Coronary artery (tissue), 2 donors: Measurements from ENCODE around the gene DNAJB12.
A peak's percentile ranks its signal among the peaks of the same experiment; 100 is the strongest.
"Not testable (repeated sequence)": the region's sequence is repeated elsewhere in the genome, so short reads cannot be mapped to it uniquely, and the experiment has no call there.

ENCODE experiments used
- DNase-seq: peaks from one replicate; pipeline ENCODE4 v3.0.0-alpha.2; 2017; ENCODE audit warnings: low spot score
- H3K27ac ChIP-seq, 2 donors: fragments of 200-600 bp; sonication (generic); one replicate each; pipeline ENCODE4 v1.5.1; 2016 to 2019
- H3K4me3 ChIP-seq: fragments of 200-600 bp; sonication (generic); 2 replicates; pipeline ENCODE4 v1.5.1; 2016; ENCODE audit warnings: mild to moderate bottlenecking, moderate library complexity
- TF ChIP-seq, protein P1 (sequence below): fragments of 200-600 bp; sonication (generic); IDR thresholded peaks from one replicate; pipeline ENCODE4 v1.5.1; 2019; ENCODE audit warnings: antibody characterized with exemption

DNAJB12 gene

DNA sequence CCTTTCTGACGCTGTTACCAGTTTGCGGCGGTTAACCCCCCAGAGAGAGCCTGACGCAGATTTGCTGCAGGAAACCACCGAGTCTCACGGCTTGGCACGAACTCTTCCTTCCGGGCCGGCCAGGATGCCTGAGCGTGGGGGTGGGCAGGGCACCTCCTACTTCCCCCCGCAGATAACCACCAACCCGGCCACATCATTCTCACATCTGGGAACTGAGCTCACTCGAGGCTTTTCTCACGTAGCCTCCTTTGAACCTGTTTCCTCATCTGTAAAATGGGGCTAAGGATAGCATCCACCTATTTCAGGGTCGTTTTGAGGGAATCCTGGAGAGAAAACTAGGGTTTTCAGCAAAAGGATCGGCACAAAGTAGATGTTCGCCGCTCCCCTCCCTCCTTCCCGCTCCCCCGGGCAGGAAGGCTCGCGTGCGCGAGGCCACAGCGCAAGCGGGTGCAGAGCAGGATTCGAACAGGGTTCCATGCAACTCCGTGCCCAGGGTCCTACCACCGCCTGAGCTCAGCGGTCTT, 57.4 kb downstream of the DNAJB12 start:
- H3K4me3 ChIP-seq, result peak overlapping the region; percentile 84

DNA sequence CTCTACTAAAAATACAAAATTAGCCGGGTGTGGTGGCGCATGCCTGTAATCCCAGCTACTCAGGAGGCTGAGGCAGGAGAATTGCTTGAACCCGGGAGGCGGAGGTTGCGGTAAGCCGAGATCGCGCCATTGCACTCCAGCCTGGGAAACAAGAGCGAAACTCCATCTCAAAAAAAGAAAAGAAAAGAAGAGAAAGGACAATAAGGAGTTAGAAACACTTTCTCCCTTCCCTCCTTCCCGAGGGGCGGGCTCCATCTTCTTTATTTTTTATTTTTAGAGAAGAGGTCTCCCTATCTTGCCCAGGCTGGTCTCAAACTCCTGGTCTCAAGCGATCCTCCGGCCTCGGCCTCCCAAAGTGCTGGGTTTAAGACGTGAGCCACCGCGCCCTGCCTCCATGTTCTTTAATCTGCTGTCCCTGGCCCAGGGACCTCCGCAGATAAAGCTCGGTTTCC, 57.9 kb downstream of the DNAJB12 start:
- not testable (repeated sequence) for DNase-seq
- peak overlapping the region; percentile 84 for H3K4me3 ChIP-seq

More for the DNA sequence above, 57.4 kb downstream of the DNAJB12 start:
- H3K27ac ChIP-seq, result peak overlapping the region; percentile 94 to 98
- TF ChIP-seq, protein P1, sequence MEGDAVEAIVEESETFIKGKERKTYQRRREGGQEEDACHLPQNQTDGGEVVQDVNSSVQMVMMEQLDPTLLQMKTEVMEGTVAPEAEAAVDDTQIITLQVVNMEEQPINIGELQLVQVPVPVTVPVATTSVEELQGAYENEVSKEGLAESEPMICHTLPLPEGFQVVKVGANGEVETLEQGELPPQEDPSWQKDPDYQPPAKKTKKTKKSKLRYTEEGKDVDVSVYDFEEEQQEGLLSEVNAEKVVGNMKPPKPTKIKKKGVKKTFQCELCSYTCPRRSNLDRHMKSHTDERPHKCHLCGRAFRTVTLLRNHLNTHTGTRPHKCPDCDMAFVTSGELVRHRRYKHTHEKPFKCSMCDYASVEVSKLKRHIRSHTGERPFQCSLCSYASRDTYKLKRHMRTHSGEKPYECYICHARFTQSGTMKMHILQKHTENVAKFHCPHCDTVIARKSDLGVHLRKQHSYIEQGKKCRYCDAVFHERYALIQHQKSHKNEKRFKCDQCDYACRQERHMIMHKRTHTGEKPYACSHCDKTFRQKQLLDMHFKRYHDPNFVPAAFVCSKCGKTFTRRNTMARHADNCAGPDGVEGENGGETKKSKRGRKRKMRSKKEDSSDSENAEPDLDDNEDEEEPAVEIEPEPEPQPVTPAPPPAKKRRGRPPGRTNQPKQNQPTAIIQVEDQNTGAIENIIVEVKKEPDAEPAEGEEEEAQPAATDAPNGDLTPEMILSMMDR, result no peak
- DNase-seq, result peak; percentile 96

DNA sequence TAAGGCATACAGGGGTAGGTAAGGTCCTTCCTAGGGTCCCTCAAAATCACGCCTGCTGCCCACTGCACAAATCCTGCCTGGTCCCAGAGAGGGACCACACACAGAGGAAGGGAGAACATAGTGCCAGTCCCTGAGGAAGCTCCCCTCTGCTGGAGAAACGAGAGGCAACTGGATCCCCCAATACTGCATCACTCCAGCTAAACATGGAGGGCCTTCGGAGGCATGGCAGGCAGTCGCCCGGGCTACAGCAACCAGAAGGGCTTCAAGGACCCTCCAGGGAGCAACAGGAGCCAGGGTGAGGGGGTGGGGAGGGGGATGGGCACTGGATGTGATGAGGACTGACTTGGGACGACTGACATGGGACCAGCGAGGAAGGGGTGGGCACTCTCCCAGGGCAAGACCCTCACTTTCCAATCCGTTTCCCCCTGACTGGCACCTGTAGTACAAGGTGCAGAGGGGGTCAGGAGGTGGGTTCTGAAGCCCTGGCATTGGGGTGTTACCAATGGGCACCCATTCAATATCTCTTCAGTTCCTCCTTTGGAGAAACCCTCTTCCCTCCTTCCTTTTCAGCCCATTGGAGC, 59.3 kb downstream of the DNAJB12 start:
- TF ChIP-seq, protein P1, result no peak
- Histone ChIP-seq H3K4me3 (no peak overlapping the region), H3K27ac (peak overlapping the region in 1 of 2 donors; percentile 26)
- DNase-seq, result no peak

More for the DNA sequence above, 57.9 kb downstream of the DNAJB12 start:
- peak overlapping the region; percentile 94 to 98 for H3K27ac ChIP-seq

DNA sequence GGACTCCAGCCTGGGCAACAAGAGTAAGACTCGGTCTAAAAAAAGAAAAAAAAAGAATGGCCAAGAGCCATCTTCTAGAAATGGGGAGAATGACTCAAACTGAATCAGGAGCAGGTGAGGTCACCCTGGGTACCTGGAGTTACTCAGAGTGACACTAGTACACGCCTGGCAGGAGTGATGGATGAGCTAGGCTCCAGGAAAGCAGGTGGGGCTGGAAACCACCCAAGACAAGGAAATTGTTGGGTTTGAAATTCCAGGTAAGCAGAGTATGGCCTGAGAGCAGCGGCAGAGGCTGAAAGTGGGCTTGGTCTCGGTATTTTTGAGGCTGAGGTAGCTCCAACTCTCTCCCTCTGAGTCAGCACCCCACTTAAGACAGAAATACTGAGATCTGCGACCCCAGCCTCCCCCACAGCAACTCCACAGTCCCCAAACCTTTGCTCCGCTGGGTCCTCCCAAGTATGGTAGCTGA, 62.5 kb downstream of the DNAJB12 start:
- TF ChIP-seq, protein P1, result no peak
- no peak overlapping the region for H3K4me3 ChIP-seq
- DNase-seq, result no peak
- H3K27ac ChIP-seq, result no peak overlapping the region

DNA sequence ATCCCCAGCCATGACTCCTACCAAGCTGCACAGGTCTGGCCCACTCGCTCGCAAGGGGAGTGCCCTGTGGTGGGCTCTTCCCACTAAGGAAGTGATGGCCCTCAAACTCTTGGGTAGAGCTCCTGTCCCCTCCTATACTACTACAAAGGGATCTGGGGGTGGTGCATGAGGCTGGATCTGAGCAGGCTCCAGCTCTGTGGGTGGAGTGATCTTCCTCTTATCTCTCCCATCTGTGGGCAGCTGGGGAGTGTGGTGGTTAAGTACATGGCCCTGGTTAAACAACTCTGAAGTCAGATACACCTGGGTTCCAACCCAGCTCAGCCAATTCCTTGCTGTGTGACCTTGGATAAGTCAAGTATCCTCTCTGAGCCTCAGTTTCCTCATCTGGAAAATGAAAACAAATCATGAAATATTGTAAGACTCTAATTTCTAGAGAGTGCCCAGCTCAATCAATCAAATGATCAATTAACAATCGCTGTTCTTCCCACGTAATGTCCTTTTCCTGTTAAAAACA, 63.6 kb downstream of the DNAJB12 start:
- TF ChIP-seq, protein P1, result no peak
- Histone ChIP-seq H3K4me3 (no peak overlapping the region), H3K27ac (no peak overlapping the region)
- DNase-seq, result no peak

DNA sequence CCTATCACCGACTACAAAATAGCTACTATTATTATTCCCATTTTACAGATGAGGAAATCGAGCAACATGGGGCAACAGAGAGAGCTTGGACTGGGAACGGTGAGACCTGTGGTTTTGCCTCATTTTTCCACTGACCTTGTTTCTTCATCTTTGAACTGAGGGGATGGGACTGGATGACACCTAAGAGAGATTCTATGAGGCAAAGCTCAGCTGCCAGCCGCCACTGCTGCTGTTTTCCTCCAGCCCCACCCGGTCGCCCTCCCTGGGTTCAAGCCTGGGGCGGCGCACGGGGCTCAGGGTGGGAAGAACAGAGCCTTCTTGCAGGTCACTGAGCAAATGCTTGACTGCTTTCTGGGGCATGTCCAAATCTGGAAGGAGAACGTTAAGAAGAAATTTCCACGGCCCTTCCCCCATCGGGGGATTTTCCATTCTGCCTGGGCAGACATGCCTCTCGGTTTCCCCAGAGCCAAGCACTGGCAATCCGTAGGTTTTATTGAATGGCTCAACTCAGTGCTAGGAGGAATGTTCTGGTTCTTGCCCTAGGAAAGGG, 68.7 kb downstream of the DNAJB12 start:
- Histone ChIP-seq H3K4me3 (no peak overlapping the region), H3K27ac (peak overlapping the region in 1 of 2 donors; percentile 56)
- TF ChIP-seq, protein P1, result no peak
- DNase-seq, result no peak

DNA sequence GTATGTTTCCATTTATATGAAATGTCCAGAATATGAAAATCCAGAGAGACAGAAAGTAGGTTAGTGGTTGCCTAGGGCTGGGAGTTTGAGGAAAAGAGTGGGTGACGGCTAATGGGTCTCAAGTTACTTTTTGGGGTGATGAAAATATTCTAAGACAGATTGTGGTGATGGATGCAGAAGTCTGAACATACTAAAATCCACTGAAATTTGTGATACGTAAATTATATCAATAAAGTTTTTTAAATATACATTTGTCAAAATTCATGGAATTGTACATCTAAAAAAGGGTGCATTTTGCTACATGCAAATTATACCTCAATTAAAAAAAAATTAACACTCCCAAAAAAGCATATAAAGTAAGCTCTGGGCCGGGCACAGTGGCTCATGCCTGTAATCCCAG, 71.6 kb downstream of the DNAJB12 start:
- no peak overlapping the region for H3K27ac ChIP-seq
- no peak overlapping the region for H3K4me3 ChIP-seq
- DNase-seq, result no peak
- TF ChIP-seq, protein P1, result no peak
